Transverse colon (tissue), 4 donors: ENCODE measurements around the gene IRX4. TPM values are rescaled to one million over a fixed set of nuclear protein-coding genes. Genes with fewer than 3 reads are reported as not detected.

ENCODE experiments used
- DNase-seq: peaks from one replicate; pipeline ENCODE4 v3.0.0-alpha.2; 2019
- H3K27ac ChIP-seq, 4 donors: fragments of 200-600 bp; sonication (generic); 2 replicates each; pipeline ENCODE4 v1.5.1; 2016 to 2018; ENCODE audit warnings: inconsistent platforms in 4 of 4
- H3K27me3 ChIP-seq: fragments of 200-600 bp; sonication (generic); 2 replicates; pipeline ENCODE4 v1.5.1; 2017; ENCODE audit warnings: inconsistent platforms
- H3K36me3 ChIP-seq, 4 donors: fragments of 200-600 bp; sonication (generic); 2 replicates each; pipeline ENCODE4 v1.5.1; 2017 to 2019; ENCODE audit warnings: inconsistent platforms in 4 of 4
- H3K4me1 ChIP-seq, 4 donors: fragments of 200-600 bp; sonication (generic); 2 replicates each; pipeline ENCODE4 v1.5.1; 2017 to 2020; ENCODE audit warnings: inconsistent platforms in 4 of 4
- H3K4me3 ChIP-seq, 4 donors: fragments of 200-600 bp; sonication (generic); 1 replicate in 1 of 4; 2 replicates in 3 of 4; pipeline versions ENCODE4 v1.5.1 to v1.6.1; 2017 to 2019; ENCODE audit warnings: inconsistent platforms in 4 of 4
- H3K9me3 ChIP-seq, 2 donors: fragments of 200-600 bp; sonication (generic); 2 replicates each; pipeline ENCODE4 v1.5.1; 2017 to 2019; ENCODE audit warnings: inconsistent platforms in 2 of 2
- CTCF ChIP-seq, 5 experiments: fragments of 200-600 bp in 3 of 5; fragments of 450-650 bp in 2 of 5; sonication (generic) in 3 of 5; IDR thresholded peaks; 1 replicate in 2 of 5; 2 replicates in 3 of 5; pipeline ENCODE4 v1.5.1; 2016 to 2017; ENCODE audit warnings: antibody characterized with exemption in 5 of 5, inconsistent platforms in 3 of 5, mild to moderate bottlenecking in 2 of 5, moderate library complexity in 1 of 5
- EP300 ChIP-seq: sonication (generic); formaldehyde crosslinking; IDR thresholded peaks from one replicate; pipeline ENCODE4 v1.6.1; 2017; ENCODE audit warnings: antibody characterized with exemption, low read depth
- POLR2A ChIP-seq: fragments of 450-650 bp; IDR thresholded peaks from one replicate; pipeline ENCODE4 v1.6.1; 2016; ENCODE audit warnings: antibody characterized with exemption, mild to moderate bottlenecking, moderate library complexity
- POLR2AphosphoS5 ChIP-seq, 3 donors: sonication (generic); formaldehyde crosslinking; IDR thresholded peaks; one replicate each; pipeline ENCODE4 v1.6.1; 2016; ENCODE audit warnings: antibody characterized with exemption in 3 of 3
- WGBS, 2 donors: methylation state at CpG; one replicate each; pipeline ENCODE4 v1.1.5; 2018; ENCODE audit warnings: low coverage in 1 of 2; 5-methylcytosine and 5-hydroxymethylcytosine counted together
- in situ Hi-C, 4 donors: fragments of 200-750 bp; cut with MboI; loops; one replicate each; pipeline versions ENCODE4 v1.15.0 to v1.15.1; 2017; ENCODE audit warnings: low sequenced_read_pairs in 3 of 4, low pct_ligation_motif_present in 1 of 4, low pct_unique_long_range_greater_than_20kb in 1 of 4
- intact Hi-C: fragments of 100-400 bp; cut with DNase I; formaldehyde crosslinking; loops from one replicate; pipeline ENCODE4 v1.15.1; 2023; ENCODE audit warnings: low total_unique reads
- total RNA-seq, 4 donors: library from RNA; depleted of rRNA; stranded (reverse); fragments of >200 nt; gene quantifications; one replicate each; pipeline ENCODE4 v1.1.0, GENCODE V29; 2016

IRX4 gene
- total RNA-seq, 4 donors from 2014 or later, result not detected

- Histone ChIP-seq H3K27me3 (peaks cover 100% of the 10 kb centered on the region), H3K27ac (no peak overlapping the region), H3K9me3 (no peaks in the 10 kb centered on the region), H3K4me1 (peaks cover 2 to 44% (median 17%) of the 10 kb centered on the region in 4 donors), H3K36me3 (no peaks in the 10 kb centered on the region), H3K4me3 (no peak overlapping the region)
- WGBS, 2 donors, result 22% methylated on average over 59 of the region's 79 CpGs; no CpG with 5 or more reads in 1 of the 2 donors
- in situ Hi-C loops, result no loop called here
- no peak for TF ChIP-seq EP300
- no peak for TF ChIP-seq POLR2AphosphoS5 (IDR thresholded peaks at IDR 0.05)
- no peak for TF ChIP-seq CTCF (IDR thresholded peaks at IDR 0.05)
- no peak for TF ChIP-seq POLR2A
- intact Hi-C loops, result no loop called here
- no peak for DNase-seq
These were observed 4.5 kb downstream of the IRX4 start for GRCh38 chr5:1878050-1878849.

- in situ Hi-C loops, result no loop called here
- peaks cover 100% of the 10 kb centered on the region for H3K27me3 ChIP-seq
- WGBS, 2 donors, result 15 to 17% methylated on average over 10 to 45 of the region's 46 CpGs
- intact Hi-C loops, result no loop called here
- H3K9me3 ChIP-seq, result no peaks in the 10 kb centered on the region
- H3K36me3 ChIP-seq, result no peaks in the 10 kb centered on the region
- no peak overlapping the region for H3K27ac ChIP-seq
- H3K4me1 ChIP-seq, result peaks cover 0 to 35% (median 8%) of the 10 kb centered on the region in 4 donors
- no peak for DNase-seq
- TF ChIP-seq CTCF (IDR thresholded peaks at IDR 0.05), result no peak
- no peak for TF ChIP-seq EP300
- no peak for TF ChIP-seq POLR2AphosphoS5 (IDR thresholded peaks at IDR 0.05)
- no peak for TF ChIP-seq POLR2A
- H3K4me3 ChIP-seq, result no peak overlapping the region
These were observed 5.3 kb downstream of the IRX4 start for GRCh38 chr5:1877103-1878049.

GRCh38 chr5:1876660-1877064, 6.1 kb downstream of the IRX4 start:
- no peak for TF ChIP-seq POLR2A
- TF ChIP-seq CTCF (IDR thresholded peaks at IDR 0.05), result no peak
- no peak overlapping the region for H3K27ac ChIP-seq
- 18% methylated on average over 30 of the region's 43 CpGs; no CpG with 5 or more reads in 1 of the 2 donors for WGBS, 2 donors
- intact Hi-C loops, result no loop called here
- no peak overlapping the region for H3K4me3 ChIP-seq
- in situ Hi-C loops, result no loop called here
- H3K4me1 ChIP-seq, result peaks cover 0 to 32% (median 6%) of the 10 kb centered on the region in 4 donors
- DNase-seq, result no peak
- H3K36me3 ChIP-seq, result no peaks in the 10 kb centered on the region
- peaks cover 100% of the 10 kb centered on the region for H3K27me3 ChIP-seq
- no peaks in the 10 kb centered on the region for H3K9me3 ChIP-seq
